Osteoblast (primary cell): Measurements from ENCODE around the gene OVOL3. TPM values are rescaled to one million over a fixed set of nuclear protein-coding genes. Genes with fewer than 3 reads are reported as not detected.

Source experiments
- DNase-seq: peaks from one replicate; pipeline ENCODE4 v3.0.0; 2011; ENCODE audit warnings: low spot score, mixed read lengths; ENCODE audit not compliant: insufficient read length; ENCODE audit errors: missing footprints
- H2AFZ ChIP-seq: 2 replicates; pipeline ENCODE4 v1.6.0; 2011; ENCODE audit warnings: mild to moderate bottlenecking, low read length
- H3K27ac ChIP-seq: 2 replicates; pipeline ENCODE4 v1.5.1; 2011; ENCODE audit warnings: mild to moderate bottlenecking, low read depth, low read length, moderate library complexity
- H3K27me3 ChIP-seq: 2 replicates; pipeline ENCODE4 v1.6.0; 2012; ENCODE audit warnings: mild to moderate bottlenecking, control low read depth, inconsistent platforms, low read length, moderate library complexity; ENCODE audit not compliant: insufficient read depth
- H3K36me3 ChIP-seq: 2 replicates; pipeline ENCODE4 v1.5.1; 2011; ENCODE audit warnings: mild to moderate bottlenecking, low read length, control low read depth, moderate library complexity; ENCODE audit not compliant: insufficient read depth
- H3K4me1 ChIP-seq: 2 replicates; pipeline ENCODE4 v1.5.1; 2011; ENCODE audit warnings: mild to moderate bottlenecking, low read length, control low read depth, moderate library complexity; ENCODE audit not compliant: insufficient read depth
- H3K4me2 ChIP-seq: 2 replicates; pipeline ENCODE4 v1.6.0; 2011; ENCODE audit warnings: mild to moderate bottlenecking, low read length; ENCODE audit not compliant: insufficient read depth
- H3K4me3 ChIP-seq: fragments of 200-600 bp; sonication (generic); 3 replicates; pipeline ENCODE4 v1.5.1; 2012; ENCODE audit warnings: mild to moderate bottlenecking, low read length, inconsistent platforms; ENCODE audit not compliant: insufficient read depth
- H3K79me2 ChIP-seq: 2 replicates; pipeline ENCODE4 v1.6.0; 2012; ENCODE audit warnings: mild to moderate bottlenecking, low read length, control low read depth, inconsistent platforms; ENCODE audit not compliant: insufficient read depth
- H3K9me3 ChIP-seq: 2 replicates; pipeline ENCODE4 v1.5.1; 2011; ENCODE audit warnings: low read depth, low read length, control low read depth
- H4K20me1 ChIP-seq: 2 replicates; pipeline ENCODE4 v1.6.0; 2012; ENCODE audit warnings: mild to moderate bottlenecking, low read length, control low read depth; ENCODE audit not compliant: insufficient read depth
- total RNA-seq: library from RNA; depleted of rRNA; stranded (reverse); fragments of >200 nt; gene quantifications from 2 replicates; pipeline ENCODE4 v1.2.3, GENCODE V29; 2012
- TF ChIP-seq, protein P1 (sequence below): IDR thresholded peaks from 2 replicates; pipeline ENCODE4 v1.5.1; 2011; ENCODE audit warnings: mild to moderate bottlenecking, low read depth, low read length, moderate library complexity; ENCODE audit errors: extremely low read depth

The OVOL3 gene
- total RNA-seq, 1 donor: not detected

DNA sequence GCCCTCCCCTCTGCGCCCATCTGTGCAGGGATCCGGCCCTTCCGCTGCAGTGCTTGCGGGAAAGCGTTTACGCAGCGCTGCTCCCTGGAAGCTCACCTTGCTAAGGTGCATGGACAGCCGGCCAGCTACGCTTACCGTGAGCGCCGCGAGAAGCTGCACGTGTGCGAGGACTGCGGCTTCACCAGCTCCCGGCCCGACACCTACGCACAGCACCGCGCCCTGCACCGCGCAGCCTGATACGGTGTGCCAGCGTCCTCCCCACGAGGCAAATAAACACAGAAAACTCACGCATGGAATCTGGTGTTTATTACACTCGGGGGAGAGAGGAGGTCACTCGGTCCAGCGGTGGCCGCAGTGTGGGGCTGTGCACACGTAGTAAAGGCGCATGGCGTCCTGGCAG is 2.5 kb downstream of the OVOL3 start:
- TF ChIP-seq, protein P1, sequence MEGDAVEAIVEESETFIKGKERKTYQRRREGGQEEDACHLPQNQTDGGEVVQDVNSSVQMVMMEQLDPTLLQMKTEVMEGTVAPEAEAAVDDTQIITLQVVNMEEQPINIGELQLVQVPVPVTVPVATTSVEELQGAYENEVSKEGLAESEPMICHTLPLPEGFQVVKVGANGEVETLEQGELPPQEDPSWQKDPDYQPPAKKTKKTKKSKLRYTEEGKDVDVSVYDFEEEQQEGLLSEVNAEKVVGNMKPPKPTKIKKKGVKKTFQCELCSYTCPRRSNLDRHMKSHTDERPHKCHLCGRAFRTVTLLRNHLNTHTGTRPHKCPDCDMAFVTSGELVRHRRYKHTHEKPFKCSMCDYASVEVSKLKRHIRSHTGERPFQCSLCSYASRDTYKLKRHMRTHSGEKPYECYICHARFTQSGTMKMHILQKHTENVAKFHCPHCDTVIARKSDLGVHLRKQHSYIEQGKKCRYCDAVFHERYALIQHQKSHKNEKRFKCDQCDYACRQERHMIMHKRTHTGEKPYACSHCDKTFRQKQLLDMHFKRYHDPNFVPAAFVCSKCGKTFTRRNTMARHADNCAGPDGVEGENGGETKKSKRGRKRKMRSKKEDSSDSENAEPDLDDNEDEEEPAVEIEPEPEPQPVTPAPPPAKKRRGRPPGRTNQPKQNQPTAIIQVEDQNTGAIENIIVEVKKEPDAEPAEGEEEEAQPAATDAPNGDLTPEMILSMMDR: no peak
- Histone ChIP-seq H3K4me1 (peaks cover 16% of the 10 kb centered on the region), H3K79me2 (peaks cover 28% of the 10 kb centered on the region), H3K27me3 (no peaks in the 10 kb centered on the region), H4K20me1 (no peaks in the 10 kb centered on the region), H2AFZ (no peak overlapping the region), H3K36me3 (peaks cover 16% of the 10 kb centered on the region), H3K4me3 (peak overlapping the region; percentile 97), H3K4me2 (peak overlapping the region; percentile 99), H3K27ac (no peak overlapping the region), H3K9me3 (no peaks in the 10 kb centered on the region)
- no peak for DNase-seq

DNA sequence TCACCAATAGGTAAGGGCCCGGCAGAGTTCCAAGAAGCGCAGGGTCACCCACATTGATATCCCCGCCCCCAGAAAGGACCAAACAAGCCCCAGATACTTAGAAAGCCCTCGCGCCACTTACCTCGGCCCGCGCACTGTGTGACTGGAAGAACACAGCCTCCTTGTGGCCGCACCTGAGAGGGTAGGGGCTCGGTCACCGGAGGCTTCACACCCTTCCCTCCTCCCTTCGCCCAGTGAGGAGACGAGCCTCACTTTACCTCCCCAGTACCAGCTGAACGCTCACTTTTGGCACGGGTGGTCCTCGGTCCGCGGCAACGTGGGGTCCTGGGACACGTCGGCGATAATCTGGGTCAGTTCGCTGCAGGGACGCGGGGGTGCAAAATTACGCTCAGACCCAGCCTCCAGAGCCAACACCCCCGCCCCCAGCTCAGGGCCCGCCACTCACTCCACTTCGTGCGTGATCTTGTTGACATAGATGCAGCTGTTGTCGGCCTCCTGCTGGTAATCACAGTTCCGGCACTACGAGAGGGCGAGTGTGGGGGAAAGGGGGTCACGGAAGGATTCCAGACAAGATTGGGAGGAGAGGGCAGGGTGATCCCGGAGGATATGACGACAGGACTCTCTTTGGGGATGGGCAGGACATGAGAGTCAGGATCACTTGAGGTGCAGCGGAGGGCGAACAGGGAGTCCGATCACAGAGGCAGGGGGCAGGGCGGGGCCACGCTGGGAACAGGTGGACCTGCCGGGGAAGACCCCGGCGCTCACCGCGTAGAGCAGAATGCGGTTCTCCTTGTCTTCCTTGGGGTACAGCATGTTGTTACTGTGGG is 3.2 kb downstream of the OVOL3 start:
- H3K36me3 ChIP-seq: peaks cover 23% of the 10 kb centered on the region
- peak overlapping the region; percentile 97 for H2AFZ ChIP-seq
- peak overlapping the region; percentile 87 for H3K27ac ChIP-seq
- H3K9me3 ChIP-seq: no peaks in the 10 kb centered on the region
- no peaks in the 10 kb centered on the region for H3K27me3 ChIP-seq
- H3K79me2 ChIP-seq: peaks cover 32% of the 10 kb centered on the region
- TF ChIP-seq, protein P1: peak; percentile 6
- H3K4me2 ChIP-seq: peak overlapping the region; percentile 99
- H3K4me1 ChIP-seq: peaks cover 16% of the 10 kb centered on the region
- peak; percentile 85 for DNase-seq
- H4K20me1 ChIP-seq: no peaks in the 10 kb centered on the region
- H3K4me3 ChIP-seq: peak overlapping the region; percentile 97

DNA sequence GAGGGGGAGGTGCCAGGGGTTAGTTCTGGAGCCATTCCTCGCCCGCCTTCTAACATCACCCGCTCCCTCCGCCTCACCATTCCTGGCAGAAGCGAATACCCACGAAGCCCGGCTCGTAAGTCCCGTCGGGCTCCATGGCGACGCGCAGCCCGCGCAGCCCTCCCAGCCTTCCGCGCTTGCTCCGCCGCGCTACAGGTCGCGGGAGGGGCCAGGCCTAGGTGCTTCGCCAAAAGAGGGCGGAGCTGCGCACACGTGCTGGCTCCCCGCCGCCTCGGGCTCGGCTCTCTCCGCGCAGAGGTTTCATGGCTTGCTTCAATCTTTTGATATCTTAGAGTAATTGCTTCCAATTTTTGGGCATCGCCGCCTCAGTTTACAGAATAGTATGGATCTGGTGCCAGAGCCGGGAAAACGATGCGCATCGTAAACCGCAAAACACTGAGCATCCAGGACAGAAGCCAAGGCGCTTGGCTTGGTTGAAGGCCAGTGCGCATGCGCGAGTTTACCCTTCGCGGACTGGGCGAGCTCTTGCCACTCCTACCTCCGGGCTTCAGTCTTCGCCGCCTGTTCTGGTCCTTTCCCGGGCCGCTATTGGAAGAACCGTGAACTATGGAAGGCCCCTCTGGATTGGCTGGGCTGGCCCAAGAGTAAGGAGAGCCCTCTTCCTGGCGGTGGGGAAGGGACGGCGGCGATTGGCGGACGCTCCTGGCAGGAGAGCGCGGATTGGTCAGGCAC is 3.9 kb downstream of the OVOL3 start, which contains the start of gene POLR2I:
POLR2I (minus strand) TSS at position 155 of the 732 bp plus-strand sequence; CDS start at position 136, 19 bp downstream.
- peak within 1 kb of the TSS; percentile 99 for H3K4me2 ChIP-seq
- H3K79me2 ChIP-seq: peaks cover 37% of the 10 kb centered on the region
- H3K36me3 ChIP-seq: peaks cover 27% of the 10 kb centered on the region
- peak within 1 kb of the TSS; percentile 87 for H3K27ac ChIP-seq
- H2AFZ ChIP-seq: peak within 1 kb of the TSS; percentile 97
- H4K20me1 ChIP-seq: no peaks in the 10 kb centered on the region
- H3K4me1 ChIP-seq: peaks cover 16% of the 10 kb centered on the region
- TF ChIP-seq, protein P1: no peak
- no peaks in the 10 kb centered on the region for H3K27me3 ChIP-seq
- H3K9me3 ChIP-seq: no peaks in the 10 kb centered on the region
- peak; percentile 100 for DNase-seq
- peak within 1 kb of the TSS; percentile 97 for H3K4me3 ChIP-seq
